ENCODE results near the gene BTBD8. TPM values are rescaled to one million over a fixed set of nuclear protein-coding genes. Genes with fewer than 3 reads are reported as not detected.

BTBD8 gene
- total RNA-seq, 1 donor from 2014 or later: 5.5 TPM

DNA sequence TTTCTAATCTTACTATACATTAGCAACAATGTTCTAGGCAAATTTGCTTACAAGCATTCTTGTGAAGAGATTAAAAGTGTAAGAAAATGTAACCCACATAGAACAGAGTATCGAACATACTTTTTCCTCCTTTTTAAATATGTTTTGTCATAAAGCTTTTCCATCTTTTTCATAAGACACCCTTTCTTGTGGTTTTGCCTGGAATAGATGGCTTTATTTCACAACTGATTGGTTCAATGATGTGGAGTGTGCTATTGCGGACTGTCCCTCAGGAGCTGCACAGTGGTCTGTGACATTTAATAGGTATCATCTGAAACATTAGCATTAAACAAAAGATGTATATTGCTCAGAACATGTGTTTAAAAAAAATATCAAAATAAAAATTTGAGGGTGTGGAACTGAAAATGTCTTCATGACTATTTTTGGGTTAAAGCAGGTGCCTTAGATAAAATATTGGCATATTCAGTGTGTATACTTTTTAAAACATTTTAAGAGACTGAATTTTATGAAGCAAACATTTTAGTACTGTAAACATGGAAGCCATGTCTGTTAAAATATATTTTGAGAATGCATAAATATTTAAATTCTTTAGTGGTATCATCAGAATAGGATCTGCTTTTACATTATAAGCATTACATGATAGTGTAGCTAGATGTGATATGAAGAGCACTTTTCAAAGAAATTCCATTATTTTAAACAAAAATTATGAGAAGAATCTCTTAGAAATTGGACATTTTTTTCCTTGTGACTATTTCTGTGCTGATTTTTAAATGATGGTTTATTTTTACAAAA lies 89.3 kb downstream of the BTBD8 start:
- ATAC-seq (no peak), DNase-seq (no peak)
- intact Hi-C loops (cut with DNase I): no loop called here
- no peaks in the 10 kb centered on the region for H3K9me3 ChIP-seq
- H3K27ac ChIP-seq: no peak overlapping the region
- H3K36me3 ChIP-seq: peaks cover 5% of the 10 kb centered on the region
- TF ChIP-seq, protein P1, sequence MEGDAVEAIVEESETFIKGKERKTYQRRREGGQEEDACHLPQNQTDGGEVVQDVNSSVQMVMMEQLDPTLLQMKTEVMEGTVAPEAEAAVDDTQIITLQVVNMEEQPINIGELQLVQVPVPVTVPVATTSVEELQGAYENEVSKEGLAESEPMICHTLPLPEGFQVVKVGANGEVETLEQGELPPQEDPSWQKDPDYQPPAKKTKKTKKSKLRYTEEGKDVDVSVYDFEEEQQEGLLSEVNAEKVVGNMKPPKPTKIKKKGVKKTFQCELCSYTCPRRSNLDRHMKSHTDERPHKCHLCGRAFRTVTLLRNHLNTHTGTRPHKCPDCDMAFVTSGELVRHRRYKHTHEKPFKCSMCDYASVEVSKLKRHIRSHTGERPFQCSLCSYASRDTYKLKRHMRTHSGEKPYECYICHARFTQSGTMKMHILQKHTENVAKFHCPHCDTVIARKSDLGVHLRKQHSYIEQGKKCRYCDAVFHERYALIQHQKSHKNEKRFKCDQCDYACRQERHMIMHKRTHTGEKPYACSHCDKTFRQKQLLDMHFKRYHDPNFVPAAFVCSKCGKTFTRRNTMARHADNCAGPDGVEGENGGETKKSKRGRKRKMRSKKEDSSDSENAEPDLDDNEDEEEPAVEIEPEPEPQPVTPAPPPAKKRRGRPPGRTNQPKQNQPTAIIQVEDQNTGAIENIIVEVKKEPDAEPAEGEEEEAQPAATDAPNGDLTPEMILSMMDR (IDR thresholded peaks at IDR 0.05): no peak
- no peaks in the 10 kb centered on the region for H3K27me3 ChIP-seq (ENCODE audit: low read depth)
- H3K4me1 ChIP-seq: no peaks in the 10 kb centered on the region
- H3K4me3 ChIP-seq: no peak overlapping the region

DNA sequence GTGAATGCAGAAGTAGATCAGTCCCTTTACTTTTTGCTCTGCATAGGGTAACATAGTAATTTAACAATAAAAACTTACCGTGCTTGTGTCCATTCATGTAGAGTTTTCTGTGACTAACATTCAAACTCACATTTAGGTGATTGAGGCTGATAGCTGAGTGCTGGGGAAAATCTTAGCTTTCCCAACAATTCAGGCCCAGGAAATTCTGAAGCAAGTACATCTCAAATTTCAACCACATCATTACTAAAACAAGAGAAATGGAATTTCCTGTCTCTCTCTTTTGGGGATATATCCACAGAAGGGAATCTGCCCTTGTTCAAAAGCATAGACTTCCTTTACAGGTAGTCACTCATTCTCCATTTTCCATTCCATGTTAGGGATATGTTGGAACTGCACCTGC lies 104.5 kb downstream of the BTBD8 start:
- H3K27ac ChIP-seq: no peak overlapping the region
- TF ChIP-seq, protein P1 (IDR thresholded peaks at IDR 0.05): no peak
- ATAC-seq: no peak
- H3K36me3 ChIP-seq: peaks cover 19% of the 10 kb centered on the region
- no peak for DNase-seq
- H3K4me3 ChIP-seq: no peak overlapping the region
- no peaks in the 10 kb centered on the region for H3K27me3 ChIP-seq (ENCODE audit: low read depth)
- no peaks in the 10 kb centered on the region for H3K9me3 ChIP-seq
- intact Hi-C loops (cut with DNase I): no loop called here
- H3K4me1 ChIP-seq: no peaks in the 10 kb centered on the region

DNA sequence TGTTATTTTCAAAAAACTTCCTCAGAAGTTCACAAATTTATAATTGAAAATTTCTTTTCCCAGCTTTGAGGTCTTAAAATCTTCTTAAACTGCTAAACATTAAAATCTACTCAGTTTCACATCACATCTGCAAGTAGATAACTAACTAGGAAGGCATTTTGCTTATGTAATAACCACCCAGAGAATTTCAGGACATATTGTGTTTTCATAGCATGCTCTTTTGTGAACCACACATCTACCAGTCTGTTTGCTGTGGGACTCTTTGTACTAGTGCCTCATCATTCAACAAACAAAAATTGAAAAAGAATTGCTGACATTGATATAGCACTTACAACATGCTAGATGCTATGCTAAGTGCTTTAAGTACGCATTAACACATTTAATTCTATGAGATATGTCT lies 105.9 kb downstream of the BTBD8 start:
- Histone ChIP-seq H3K27me3 (ENCODE audit: low read depth) (no peaks in the 10 kb centered on the region), H3K9me3 (no peaks in the 10 kb centered on the region), H3K4me3 (no peak overlapping the region), H3K36me3 (peaks cover 10% of the 10 kb centered on the region), H3K27ac (no peak overlapping the region), H3K4me1 (no peaks in the 10 kb centered on the region)
- DNase-seq (no peak), ATAC-seq (no peak)
- TF ChIP-seq, protein P1 (IDR thresholded peaks at IDR 0.05): no peak
- intact Hi-C loops (cut with DNase I): no loop called here

DNA sequence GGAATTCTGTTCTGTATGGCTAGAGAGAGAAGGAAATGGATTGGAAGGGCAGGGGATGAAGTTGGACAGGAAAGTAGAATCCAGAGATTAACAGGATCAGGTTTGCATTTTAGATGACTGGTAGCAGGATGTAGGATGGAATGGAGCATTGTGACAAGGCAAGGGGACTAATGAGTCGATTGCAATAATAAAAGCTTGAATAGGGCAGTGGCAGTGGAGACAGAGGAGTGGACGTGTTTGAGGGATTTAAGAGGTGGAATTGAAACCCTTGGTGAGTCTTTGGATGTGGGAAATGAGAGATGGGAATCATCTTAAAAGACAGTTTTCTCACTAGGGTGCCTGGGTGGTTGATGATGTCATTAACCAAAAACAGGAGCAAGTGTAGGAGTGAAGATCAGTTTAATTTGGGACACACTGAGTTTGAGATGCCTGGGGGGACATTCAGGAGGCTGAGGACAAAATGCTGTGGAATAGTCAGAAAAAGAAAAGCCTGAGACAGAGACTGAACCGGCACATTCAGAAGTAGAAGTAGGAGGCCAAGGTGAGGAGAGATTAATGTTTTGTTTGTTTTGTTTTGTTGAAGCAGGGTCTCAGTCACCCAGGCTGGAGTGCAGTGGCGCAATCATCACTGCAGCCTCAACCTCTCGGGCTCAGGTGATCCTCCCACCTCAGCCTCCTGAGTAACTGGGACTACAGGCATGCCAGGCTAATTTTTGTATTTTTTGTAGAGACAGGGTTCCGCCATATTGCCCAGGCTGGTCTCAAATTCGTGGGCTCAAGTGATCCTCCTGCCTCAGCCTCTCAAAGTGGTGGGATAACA lies 108.5 kb downstream of the BTBD8 start:
- intact Hi-C loops (cut with DNase I): no loop called here
- H3K4me3 ChIP-seq: no peak overlapping the region
- no peaks in the 10 kb centered on the region for H3K9me3 ChIP-seq
- peaks cover 4% of the 10 kb centered on the region for H3K36me3 ChIP-seq
- no peak overlapping the region for H3K27ac ChIP-seq
- H3K27me3 ChIP-seq (ENCODE audit: low read depth): no peaks in the 10 kb centered on the region
- H3K4me1 ChIP-seq: no peaks in the 10 kb centered on the region
- DNase-seq (no peak), ATAC-seq (no peak)
- TF ChIP-seq, protein P1 (IDR thresholded peaks at IDR 0.05): no peak

DNA sequence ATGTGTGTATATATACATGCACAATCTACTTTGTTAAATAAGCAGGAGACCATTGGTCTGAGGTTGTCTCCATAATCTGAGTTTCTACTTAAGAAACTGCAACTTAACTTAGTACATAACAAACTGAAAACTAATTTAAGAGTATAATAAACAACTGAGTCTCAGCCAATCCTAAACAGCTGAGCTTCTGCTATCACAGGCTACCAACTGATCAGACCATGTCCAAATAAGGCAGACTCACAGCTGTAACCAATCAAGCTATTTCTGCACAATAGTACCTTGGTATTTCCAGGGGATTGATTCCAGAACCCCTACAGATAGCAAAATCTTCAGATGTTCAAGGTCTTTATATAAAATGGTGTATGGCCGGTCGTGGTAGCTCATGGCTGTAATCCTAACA lies 111.6 kb downstream of the BTBD8 start:
- Histone ChIP-seq H3K27me3 (ENCODE audit: low read depth) (no peaks in the 10 kb centered on the region), H3K36me3 (no peaks in the 10 kb centered on the region), H3K4me1 (no peaks in the 10 kb centered on the region), H3K4me3 (no peak overlapping the region), H3K27ac (no peak overlapping the region), H3K9me3 (no peaks in the 10 kb centered on the region)
- no peak for ATAC-seq
- intact Hi-C loops (cut with DNase I): no loop called here
- TF ChIP-seq, protein P1 (IDR thresholded peaks at IDR 0.05): no peak
- no peak for DNase-seq

Data from lower lobe of right lung (tissue), 2 donors.